DMS 273 treated with DMSO at 0.1 percent for 48 hours (cell line): ENCODE data around the gene HELQ.
"Not testable (repeated sequence)": the region's sequence is repeated elsewhere in the genome, so short reads cannot be mapped to it uniquely, and the experiment has no call there.

Source experiments
- DNase-seq: peaks from one replicate; lab custom pipeline; 2025; lab: John Stamatoyannopoulos, UW

Gene HELQ

GRCh38 chr4:83440148-83440814 is 15.3 kb downstream of the HELQ start:
- no peak for DNase-seq

DNA sequence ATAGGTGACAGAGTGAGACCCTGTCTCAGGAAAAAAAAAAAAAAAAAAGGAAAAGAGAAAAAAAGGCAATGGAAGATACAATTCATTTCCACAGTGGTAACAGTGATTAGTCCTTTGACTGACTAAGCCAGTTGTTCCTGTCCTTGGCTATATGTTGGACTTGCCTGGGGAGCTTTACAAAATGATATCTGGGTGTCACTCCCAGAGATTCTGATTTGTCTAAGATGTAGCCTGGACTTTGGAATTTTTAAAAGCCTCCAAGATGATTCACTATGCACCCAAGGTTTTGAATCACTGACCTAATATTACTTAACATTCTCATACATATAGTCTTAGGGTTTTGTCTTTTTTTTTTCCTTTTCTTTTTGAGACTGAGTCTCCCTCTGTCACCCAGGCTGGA is 16.9 kb downstream of the HELQ start:
- no peak for DNase-seq

DNA sequence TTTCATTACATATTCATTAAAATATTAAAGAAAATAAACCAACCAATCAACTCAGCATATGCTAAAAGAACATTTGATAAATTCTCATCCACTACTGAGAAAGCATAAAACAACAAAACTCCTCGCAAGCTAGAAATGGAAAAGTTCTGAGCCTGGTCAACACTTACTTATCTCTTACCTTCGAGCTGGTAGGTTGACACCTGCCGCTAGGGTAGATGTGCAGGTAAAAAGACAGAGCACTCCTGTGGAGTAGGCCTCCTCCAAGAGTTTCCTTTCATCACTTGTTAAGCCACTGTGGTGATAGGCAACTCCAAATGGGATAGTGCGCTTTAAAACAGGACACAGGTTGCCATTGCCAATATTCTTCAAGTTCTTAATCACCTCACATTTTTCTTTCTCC is 18.9 kb downstream of the HELQ start:
- DNase-seq = no peak

GRCh38 chr4:83431200-83431599 is 24.4 kb downstream of the HELQ start:
- DNase-seq = no peak

GRCh38 chr4:83418211-83418610 is 37.4 kb downstream of the HELQ start:
- DNase-seq = no peak

GRCh38 chr4:83417566-83417965 is 38.1 kb downstream of the HELQ start:
- no peak for DNase-seq

GRCh38 chr4:83413676-83414075 is 41.9 kb downstream of the HELQ start:
- no peak for DNase-seq

GRCh38 chr4:83408908-83409307 is 46.7 kb downstream of the HELQ start:
- no peak for DNase-seq

- DNase-seq = no peak
Observed at GRCh38 chr4:83405844-83406816, 49.5 kb downstream of the HELQ start.

- not testable (repeated sequence) for DNase-seq
Observed at GRCh38 chr4:83398158-83398557, 57.5 kb downstream of the HELQ start.

GRCh38 chr4:83393908-83394307 is 61.7 kb downstream of the HELQ start:
- DNase-seq = no peak

DNA sequence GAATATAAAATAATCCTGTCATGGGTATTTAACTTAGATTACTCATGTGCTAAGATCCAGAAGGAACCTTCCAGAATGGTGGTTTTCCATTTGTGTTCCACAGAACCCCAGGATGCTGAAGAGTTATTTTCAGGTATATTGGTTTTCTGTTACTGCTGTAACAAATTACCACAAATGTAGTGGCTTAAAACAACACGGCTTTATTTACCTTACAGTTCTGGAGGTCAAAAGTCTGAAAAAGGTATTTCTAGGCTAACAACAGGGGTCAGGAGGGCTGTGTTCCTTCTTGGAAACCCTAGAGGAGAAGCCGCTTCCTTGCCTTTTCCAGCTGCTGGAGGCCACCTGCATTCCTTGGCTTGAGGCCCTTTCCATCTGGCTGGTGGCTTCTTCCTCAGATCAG is 63.1 kb downstream of the HELQ start:
- no peak for DNase-seq

DNA sequence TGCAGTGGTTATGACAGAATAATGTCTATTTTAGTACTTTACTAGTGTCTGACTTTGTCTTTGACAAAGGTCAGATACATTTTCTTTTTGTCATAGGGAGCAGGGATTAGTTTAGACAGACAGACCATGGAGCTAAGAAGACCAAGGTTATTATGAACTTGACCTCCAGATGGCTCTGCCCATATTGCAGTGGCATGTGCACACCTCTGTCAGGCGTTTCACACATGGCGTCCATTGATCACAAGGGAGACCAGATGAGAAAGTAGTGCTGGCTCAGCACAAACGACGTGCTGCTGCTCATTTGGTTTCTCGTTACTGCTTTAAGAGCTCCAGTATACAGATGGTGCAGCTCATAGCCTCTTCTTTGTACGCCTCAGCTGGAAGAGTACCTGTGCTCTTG is 64.7 kb downstream of the HELQ start:
- no peak for DNase-seq

DNA sequence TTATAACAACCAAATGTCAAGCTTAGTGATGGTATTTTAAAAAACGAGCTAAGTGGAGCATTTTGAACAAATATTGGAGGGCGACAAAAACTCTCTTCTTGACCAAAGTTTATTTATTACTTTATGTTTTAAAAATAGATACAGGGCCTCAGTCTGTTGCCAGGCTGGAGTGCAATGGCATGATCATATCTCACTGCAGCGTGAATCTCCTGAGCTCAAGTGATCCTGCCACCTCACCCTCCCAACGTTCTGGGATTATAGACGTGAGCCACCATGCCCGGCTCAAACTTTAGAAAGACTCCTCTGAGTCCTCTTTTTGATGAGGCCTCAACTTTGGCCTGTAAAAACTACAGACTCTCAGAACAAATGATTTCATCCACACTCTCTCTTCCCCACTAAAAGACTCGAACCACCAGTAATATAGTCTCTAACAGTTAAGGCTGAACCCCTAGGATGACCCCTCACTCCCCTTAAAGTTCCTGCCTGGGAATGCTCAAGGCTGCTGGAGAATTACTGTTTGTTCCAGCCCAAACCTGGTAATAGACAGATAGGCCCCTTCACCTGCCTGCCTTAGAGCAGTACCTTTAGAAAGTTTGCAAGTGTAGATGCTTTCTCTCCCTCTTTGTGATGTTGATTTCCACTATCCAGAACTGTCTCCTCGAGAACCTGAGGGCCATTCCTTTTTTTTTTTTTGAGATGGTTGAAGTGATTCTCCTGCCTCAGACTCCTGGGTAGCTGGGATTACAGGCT is 65.7 kb downstream of the HELQ start:
- DNase-seq = no peak

- DNase-seq = no peak
Observed at GRCh38 chr4:83389037-83389720, 66.4 kb downstream of the HELQ start.

- no peak for DNase-seq
Observed at GRCh38 chr4:83388313-83388676, 67.3 kb downstream of the HELQ start.

DNA sequence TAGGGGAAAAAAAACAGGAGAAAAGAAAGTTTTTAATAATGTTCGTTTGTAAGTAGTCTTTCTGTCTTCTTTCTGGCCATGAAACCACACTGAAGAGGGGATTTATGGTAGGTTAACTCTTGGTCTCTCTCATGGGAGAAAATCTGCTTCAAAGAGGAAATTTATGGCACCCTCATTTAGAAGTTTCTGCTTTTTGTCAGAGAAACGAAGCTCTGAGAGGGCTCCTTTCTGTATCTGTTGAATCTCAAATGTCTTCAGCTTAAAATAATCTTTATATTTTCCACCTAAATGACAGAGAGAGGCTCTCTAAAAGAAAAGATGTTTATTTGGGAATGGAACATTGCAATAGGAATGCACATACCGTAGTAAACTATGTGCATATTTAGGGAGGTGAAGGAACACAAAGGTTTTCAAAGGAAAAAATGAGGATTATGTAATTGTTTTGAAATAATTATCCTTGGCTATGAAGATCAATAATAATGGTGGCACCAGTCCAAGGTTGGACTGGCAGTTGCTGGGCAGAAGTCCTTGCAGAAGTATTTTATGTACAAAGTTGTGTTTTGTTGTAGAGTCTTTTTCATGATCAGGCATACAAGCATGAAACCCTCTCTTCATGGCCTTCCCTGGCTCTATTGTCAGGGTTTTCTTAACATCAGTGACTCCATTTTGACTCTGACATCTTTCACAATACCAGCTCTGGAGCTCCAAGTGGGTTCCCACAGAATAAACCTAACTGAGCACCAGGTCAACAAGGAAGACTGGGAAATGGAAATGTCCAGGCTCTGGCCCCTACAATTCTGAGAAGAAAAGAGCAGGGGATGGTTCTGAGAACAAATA is 67.9 kb downstream of the HELQ start:
- DNase-seq = no peak

GRCh38 chr4:83387012-83387411 is 68.6 kb downstream of the HELQ start:
- DNase-seq = no peak

DNA sequence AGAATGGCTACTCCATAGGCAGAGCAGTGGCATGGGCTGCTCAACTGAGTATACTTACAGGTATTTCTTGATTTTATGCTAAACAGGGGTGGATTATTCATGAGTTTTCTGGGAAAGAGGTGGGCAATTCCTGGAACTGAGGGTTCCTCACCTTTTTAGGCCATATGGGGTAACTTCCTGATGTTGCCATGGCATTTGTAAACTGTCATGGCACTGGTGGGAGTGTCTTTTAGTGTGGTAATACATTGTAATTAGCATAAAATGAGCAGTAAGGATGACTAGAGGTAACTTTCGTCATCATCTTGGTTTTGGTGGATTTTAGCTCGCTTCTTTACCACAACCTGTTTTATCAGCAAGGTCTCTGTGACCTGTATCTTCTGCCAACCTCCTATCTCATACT is 72.8 kb downstream of the HELQ start:
- DNase-seq = no peak

DNA sequence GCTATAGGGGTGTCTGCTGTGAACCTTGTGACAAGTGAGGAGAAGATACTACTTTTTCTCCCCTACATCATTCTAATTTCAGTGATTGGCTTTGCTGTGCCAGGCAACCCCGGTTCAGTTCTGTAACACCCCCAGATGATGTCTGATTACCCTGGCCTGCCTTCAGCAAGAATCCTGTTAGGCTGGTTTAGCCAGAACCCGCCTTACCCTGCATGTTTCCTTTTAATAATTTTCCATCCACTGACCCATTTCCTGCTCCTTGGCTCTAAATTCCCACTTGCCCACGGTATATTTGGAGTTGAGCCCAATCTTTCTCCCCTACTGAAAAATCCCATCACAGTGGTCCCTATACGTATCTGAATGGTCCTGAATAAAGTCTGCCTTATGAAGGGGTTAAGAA is 74.5 kb downstream of the HELQ start:
- no peak for DNase-seq

GRCh38 chr4:83378419-83378818 is 77.2 kb downstream of the HELQ start:
- no peak for DNase-seq
